Hepatocyte (in vitro differentiated cells): ENCODE data around the gene TNF. TPM values are rescaled to one million over a fixed set of nuclear protein-coding genes. Genes with fewer than 3 reads are reported as not detected.

Source experiments
- DNase-seq: peaks from one replicate; pipeline ENCODE4 v3.0.0-alpha.2; 2016; ENCODE audit warnings: low spot score
- H2AFZ ChIP-seq: fragments of 200-600 bp; sonication (generic); 2 replicates; pipeline ENCODE4 v1.6.0; 2016; ENCODE audit warnings: antibody characterized with exemption, mild to moderate bottlenecking
- H3K27ac ChIP-seq: fragments of 200-600 bp; sonication (generic); 2 replicates; pipeline ENCODE4 v1.5.1; 2016; ENCODE audit warnings: mild to moderate bottlenecking
- H3K27me3 ChIP-seq: fragments of 200-600 bp; sonication (generic); 2 replicates; pipeline ENCODE4 v1.6.1; 2016
- H3K36me3 ChIP-seq: fragments of 200-600 bp; sonication (generic); replicated peaks from 2 replicates; pipeline ENCODE4 v1.5.1; 2016; ENCODE audit warnings: low read depth; ENCODE audit not compliant: insufficient read depth
- H3K4me1 ChIP-seq: fragments of 200-600 bp; sonication (generic); 2 replicates; pipeline ENCODE4 v1.5.1; 2016; ENCODE audit warnings: mild to moderate bottlenecking, moderate library complexity; ENCODE audit not compliant: insufficient read depth
- H3K4me2 ChIP-seq: fragments of 200-600 bp; sonication (generic); 2 replicates; pipeline ENCODE4 v1.6.0; 2016
- H3K4me3 ChIP-seq: fragments of 200-600 bp; sonication (generic); 2 replicates; pipeline ENCODE4 v1.5.1; 2016; ENCODE audit warnings: mild to moderate bottlenecking
- H3K79me2 ChIP-seq: fragments of 200-600 bp; sonication (generic); 2 replicates; pipeline ENCODE4 v1.6.0; 2017; ENCODE audit warnings: mild to moderate bottlenecking
- H3K9me2 ChIP-seq: fragments of 200-600 bp; sonication (generic); replicated peaks from 2 replicates; pipeline ENCODE4 v1.6.0; 2017; ENCODE audit warnings: mild to moderate bottlenecking; ENCODE audit not compliant: insufficient read depth
- H3K9me3 ChIP-seq: fragments of 200-600 bp; sonication (generic); 2 replicates; pipeline ENCODE4 v1.5.1; 2016; ENCODE audit warnings: low read depth, mild to moderate bottlenecking
- H4K20me1 ChIP-seq: fragments of 200-600 bp; sonication (generic); 2 replicates; pipeline ENCODE4 v1.6.0; 2016; ENCODE audit warnings: mild to moderate bottlenecking; ENCODE audit not compliant: insufficient read depth, poor library complexity, severe bottlenecking
- EZH2 ChIP-seq: fragments of 200-600 bp; sonication (generic); IDR thresholded peaks from 2 replicates; pipeline ENCODE4 v1.6.1; 2016; ENCODE audit warnings: antibody characterized with exemption, mild to moderate bottlenecking, borderline replicate concordance
- EZH2phosphoT487 ChIP-seq: fragments of 200-600 bp; sonication (generic); IDR thresholded peaks from one replicate; pipeline ENCODE4 v1.6.1; 2018; ENCODE audit warnings: antibody characterized with exemption, mild to moderate bottlenecking, low read depth, moderate library complexity; ENCODE audit not compliant: unreplicated experiment, severe bottlenecking
- WGBS: methylation state at CpG from one replicate; pipeline ENCODE4 v1.1.6; 2016; ENCODE audit warnings: low lambda C conversion rate; ENCODE audit errors: missing lambda C conversion rate; 5-methylcytosine and 5-hydroxymethylcytosine counted together
- polyA plus RNA-seq: library from polyadenylated mRNA; unstranded; fragments of >200 nt; fragmentation: Nextera tagmentation; extraction: Ambion mirVana; gene quantifications from 2 replicates; pipeline ENCODE4 v1.2.1, GENCODE V29; 2016
- total RNA-seq: library from RNA; depleted of rRNA; stranded (reverse); fragments of >200 nt; gene quantifications from 2 replicates; pipeline ENCODE4 v1.2.3, GENCODE V29; 2014
- TF ChIP-seq, protein P1 (sequence below): fragments of 200-600 bp; sonication (generic); IDR thresholded peaks from 2 replicates; pipeline ENCODE4 v1.5.1; 2016; ENCODE audit warnings: antibody characterized with exemption, mild to moderate bottlenecking; ENCODE audit not compliant: poor library complexity

The TNF gene
- total and polyA plus RNA-seq, 2 experiments from 2014 or later = 0.63 to 0.91 TPM

DNA sequence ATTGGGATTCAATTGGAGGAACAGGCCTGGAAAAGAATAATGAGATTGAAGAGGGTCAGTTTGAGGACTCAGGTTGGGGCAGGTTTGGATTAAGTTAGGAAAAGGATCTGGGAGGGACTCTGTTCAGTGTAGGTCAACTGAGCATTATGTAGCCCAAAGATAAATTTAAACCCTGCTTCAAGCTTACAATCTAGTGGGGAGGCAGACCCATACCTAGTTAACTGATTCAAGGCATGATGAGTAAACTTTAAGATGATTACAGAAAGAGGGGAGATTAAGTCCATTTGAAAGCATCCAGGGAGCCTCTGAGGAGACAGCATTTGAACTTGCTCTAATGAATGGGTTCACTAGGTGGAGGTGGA is 14.7 kb upstream of the TNF start:
- Histone ChIP-seq H2AFZ (no peak overlapping the region), H3K9me2 (no peaks in the 10 kb centered on the region), H3K4me2 (no peak overlapping the region), H3K4me1 (no peaks in the 10 kb centered on the region), H3K27ac (no peak overlapping the region), H3K79me2 (no peaks in the 10 kb centered on the region), H4K20me1 (no peaks in the 10 kb centered on the region), H3K36me3 (no peaks in the 10 kb centered on the region), H3K4me3 (no peak overlapping the region), H3K27me3 (no peaks in the 10 kb centered on the region), H3K9me3 (no peaks in the 10 kb centered on the region)
- TF ChIP-seq, protein P1, sequence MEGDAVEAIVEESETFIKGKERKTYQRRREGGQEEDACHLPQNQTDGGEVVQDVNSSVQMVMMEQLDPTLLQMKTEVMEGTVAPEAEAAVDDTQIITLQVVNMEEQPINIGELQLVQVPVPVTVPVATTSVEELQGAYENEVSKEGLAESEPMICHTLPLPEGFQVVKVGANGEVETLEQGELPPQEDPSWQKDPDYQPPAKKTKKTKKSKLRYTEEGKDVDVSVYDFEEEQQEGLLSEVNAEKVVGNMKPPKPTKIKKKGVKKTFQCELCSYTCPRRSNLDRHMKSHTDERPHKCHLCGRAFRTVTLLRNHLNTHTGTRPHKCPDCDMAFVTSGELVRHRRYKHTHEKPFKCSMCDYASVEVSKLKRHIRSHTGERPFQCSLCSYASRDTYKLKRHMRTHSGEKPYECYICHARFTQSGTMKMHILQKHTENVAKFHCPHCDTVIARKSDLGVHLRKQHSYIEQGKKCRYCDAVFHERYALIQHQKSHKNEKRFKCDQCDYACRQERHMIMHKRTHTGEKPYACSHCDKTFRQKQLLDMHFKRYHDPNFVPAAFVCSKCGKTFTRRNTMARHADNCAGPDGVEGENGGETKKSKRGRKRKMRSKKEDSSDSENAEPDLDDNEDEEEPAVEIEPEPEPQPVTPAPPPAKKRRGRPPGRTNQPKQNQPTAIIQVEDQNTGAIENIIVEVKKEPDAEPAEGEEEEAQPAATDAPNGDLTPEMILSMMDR = no peak
- TF ChIP-seq EZH2phosphoT487 (no peak), EZH2 (no peak)
- no peak for DNase-seq

DNA sequence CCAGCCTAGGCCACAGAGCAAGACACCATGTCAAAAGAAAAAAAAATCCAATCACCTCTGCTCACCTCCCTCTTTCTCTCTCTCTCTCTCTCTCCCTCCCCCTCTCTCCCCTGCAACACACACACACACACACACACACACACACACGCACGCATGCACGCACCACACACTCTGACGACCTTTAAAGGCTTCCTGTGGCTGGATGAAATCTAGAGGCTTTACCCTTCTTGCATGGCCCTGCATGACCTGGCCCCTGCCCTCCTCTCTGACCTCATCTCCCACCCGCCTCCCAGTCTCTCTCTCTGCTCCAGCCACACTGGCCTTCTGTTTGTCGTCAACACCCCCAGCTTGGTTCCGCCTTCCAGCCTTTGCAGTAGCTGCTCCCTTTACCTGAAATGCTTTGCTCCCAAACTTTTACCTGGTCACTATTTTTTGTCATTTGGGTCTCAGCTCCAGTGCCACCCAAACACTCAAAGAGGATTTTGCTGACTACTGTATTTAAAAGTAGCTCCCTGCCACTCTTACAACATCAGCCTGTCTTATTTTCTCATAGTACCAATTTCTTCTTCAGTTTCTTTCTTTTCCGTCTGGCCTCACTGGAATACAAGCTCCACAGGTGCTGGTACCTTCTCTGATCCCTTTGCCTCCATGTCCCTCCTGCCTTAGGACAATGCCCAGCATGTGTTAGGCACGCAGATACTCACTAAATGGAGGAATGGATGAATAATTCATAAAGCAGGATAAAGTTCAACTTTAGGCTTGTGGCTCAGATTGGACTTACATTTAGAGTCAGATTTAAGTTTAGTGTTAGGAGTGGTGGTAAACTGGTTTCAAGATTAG is 7.6 kb upstream of the TNF start:
- DNase-seq = no peak
- Histone ChIP-seq H3K4me1 (no peaks in the 10 kb centered on the region), H3K4me3 (no peak overlapping the region), H3K79me2 (no peaks in the 10 kb centered on the region), H2AFZ (no peak overlapping the region), H4K20me1 (no peaks in the 10 kb centered on the region), H3K9me2 (no peaks in the 10 kb centered on the region), H3K27me3 (peaks cover 6% of the 10 kb centered on the region), H3K4me2 (no peak overlapping the region), H3K9me3 (no peaks in the 10 kb centered on the region), H3K36me3 (no peaks in the 10 kb centered on the region), H3K27ac (no peak overlapping the region)
- TF ChIP-seq, protein P1 = no peak
- TF ChIP-seq EZH2phosphoT487 (no peak), EZH2 (no peak)
- WGBS = 53% methylated on average over 9 of the region's 9 CpGs

DNA sequence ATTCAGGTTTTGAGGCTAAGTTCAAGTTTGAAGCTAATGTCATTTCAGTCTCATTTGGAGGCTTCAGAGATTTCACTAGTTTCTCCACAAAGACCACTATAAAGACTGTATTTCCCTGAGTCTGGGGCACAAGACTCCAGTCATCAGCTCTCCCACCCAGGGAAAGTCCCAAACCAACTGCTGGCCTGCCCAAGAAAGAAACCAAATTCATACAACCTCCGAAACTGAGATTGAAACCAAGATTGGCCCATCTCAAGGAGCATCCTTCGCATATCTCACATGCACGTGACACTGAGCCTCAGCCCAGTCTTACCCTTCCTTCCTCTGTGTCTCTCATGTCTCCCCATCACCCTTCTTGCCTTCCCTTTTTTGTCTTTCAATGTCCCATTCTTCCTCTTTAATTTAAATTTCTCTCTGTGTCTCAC is 6.8 kb upstream of the TNF start:
- Histone ChIP-seq H3K79me2 (no peaks in the 10 kb centered on the region), H3K27ac (no peak overlapping the region), H3K9me2 (no peaks in the 10 kb centered on the region), H3K27me3 (peaks cover 6% of the 10 kb centered on the region), H4K20me1 (no peaks in the 10 kb centered on the region), H2AFZ (no peak overlapping the region), H3K4me3 (no peak overlapping the region), H3K36me3 (no peaks in the 10 kb centered on the region), H3K9me3 (no peaks in the 10 kb centered on the region), H3K4me2 (no peak overlapping the region), H3K4me1 (no peaks in the 10 kb centered on the region)
- TF ChIP-seq EZH2phosphoT487 (no peak), EZH2 (no peak)
- TF ChIP-seq, protein P1 = no peak
- DNase-seq = no peak
- 84% methylated on average over 3 of the region's 3 CpGs for WGBS
